Middle frontal gyrus (tissue), 1 donor: ENCODE data around the gene HAT1.
A peak's percentile ranks its signal among the peaks of the same experiment; 100 is the strongest.
"Not testable (repeated sequence)": the region's sequence is repeated elsewhere in the genome, so short reads cannot be mapped to it uniquely, and the experiment has no call there.

Experiments
- DNase-seq: peaks from one replicate; pipeline ENCODE4 v3.0.0-alpha.2; 2015; ENCODE audit warnings: low spot score; ENCODE audit errors: extremely low spot score

The HAT1 gene

GRCh38 chr2:171922230-171923022 lies at the start of gene HAT1:
Gene HAT1, plus strand, starts transcription at chr2:171922461. Its CDS starts 40 bp downstream, at chr2:171922501.
- peak; percentile 97 for DNase-seq

DNA sequence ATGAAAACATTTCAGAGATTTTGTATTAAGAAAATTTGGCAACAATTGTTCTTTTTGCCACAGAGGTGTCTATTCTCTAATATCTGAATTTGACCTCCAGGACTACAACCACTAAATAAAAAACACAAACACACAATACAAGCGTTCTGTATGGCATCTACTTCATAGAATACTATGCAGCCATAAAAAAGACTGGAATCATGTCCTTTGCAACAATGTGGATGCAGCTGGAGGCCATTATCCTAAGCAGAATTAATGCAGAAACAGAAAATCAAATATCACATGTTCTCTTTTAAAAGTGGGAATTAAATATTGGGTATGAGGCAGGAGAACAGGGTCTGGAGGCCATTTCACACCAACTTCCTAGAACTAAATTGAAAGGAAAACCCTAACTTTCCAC lies 47.7 kb upstream of the HAT1 start:
- DNase-seq, result no peak

DNA sequence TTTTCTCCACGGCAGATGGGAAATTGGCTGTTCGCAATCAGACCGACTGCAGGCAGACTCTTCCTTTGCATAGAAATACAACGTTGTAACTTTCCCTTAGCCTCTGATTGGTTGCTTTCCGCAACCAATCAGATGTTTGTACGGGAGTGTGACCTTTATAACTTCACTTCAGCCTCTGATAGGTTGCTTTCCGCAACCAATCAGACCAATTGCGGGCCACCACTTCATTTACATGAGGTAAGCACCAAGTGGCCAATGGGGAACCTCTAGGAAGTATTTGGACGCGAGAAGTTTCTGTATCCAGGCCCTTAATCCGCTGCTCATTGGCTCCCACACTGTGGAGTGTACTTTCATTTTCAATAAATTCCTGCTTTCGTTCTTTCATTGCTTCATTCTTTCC lies 47.3 kb upstream of the HAT1 start:
- no peak for DNase-seq

GRCh38 chr2:171878481-171878993 lies 43.7 kb upstream of the HAT1 start:
- no peak for DNase-seq

DNA sequence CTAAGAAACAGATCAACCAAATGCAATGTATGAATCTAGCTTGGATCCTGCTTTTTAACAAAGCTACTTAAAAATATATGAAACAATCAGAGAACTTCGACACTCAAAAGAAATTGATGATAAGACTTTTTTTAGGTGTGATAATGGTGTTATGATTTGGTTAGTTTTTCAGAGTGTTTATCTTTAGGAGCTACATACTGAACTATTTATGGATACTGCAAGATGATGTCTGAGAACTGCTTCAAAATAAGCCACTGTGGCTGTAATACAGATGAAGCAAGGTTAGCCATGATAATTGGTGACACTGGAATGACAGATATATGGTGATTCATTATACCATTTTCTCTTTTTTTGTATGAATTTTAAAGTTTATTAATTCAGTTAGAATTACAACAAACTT lies 42.4 kb upstream of the HAT1 start:
- no peak for DNase-seq

GRCh38 chr2:171880774-171881173 lies 41.5 kb upstream of the HAT1 start:
- DNase-seq, result no peak

GRCh38 chr2:171882089-171882769 lies 40.0 kb upstream of the HAT1 start:
- no peak for DNase-seq

- DNase-seq, result no peak
Measured at GRCh38 chr2:171883275-171883893, 38.9 kb upstream of the HAT1 start.

- DNase-seq, result no peak
Measured at GRCh38 chr2:171889333-171889732, 32.9 kb upstream of the HAT1 start.

GRCh38 chr2:171889808-171890207 lies 32.5 kb upstream of the HAT1 start:
- DNase-seq, result no peak

DNA sequence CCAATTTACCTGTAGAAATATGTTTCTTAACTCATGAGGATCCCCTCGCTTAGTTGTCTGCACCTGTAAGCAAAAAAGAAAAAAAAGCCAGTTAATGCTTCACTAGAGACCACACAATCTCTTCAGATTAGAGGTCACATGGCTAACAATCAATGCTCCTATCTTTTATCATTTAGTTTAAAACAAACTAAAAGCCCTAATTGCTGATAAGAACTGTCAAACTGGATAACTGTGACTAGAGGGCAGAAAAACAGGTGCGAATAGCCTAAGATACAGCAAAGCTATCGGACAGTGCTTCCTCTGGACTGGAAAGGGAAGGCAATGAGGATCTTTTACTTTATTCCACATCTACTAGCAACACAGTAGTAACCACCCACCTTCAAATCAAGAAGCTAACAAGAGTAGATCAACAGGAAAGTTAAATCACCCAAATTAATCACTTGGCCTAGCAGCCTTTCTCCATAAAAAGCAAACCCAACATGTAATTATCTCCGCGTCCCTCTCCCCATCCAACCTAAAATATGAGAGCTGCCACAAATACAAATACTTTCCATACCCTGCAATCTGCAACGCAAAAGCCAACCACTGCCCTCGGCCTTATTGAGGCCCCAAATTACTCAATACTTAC lies 29.0 kb upstream of the HAT1 start:
- DNase-seq, result no peak

- DNase-seq, result peak; percentile 79
Measured at GRCh38 chr2:171893824-171894611, 28.2 kb upstream of the HAT1 start, which contains the start of gene SLC25A12. Gene SLC25A12, minus strand, starts transcription at chr2:171894244. Its CDS starts 30 bp downstream, at chr2:171894214.

DNA sequence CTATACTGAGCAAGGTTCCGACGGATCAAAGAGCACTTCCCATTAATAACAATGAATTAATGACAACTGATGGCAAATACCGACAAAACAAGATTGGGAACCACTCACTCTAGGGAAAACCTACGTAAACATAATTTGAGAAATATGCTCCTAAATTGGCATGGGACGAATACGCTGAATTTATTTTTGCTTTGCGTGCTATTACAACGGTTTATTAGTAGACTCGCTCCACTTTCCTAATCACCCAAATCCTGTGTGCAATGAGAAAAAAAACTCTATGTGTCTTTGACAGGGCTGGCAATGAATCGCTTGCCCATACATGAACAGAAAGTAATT lies 27.7 kb upstream of the HAT1 start:
- no peak for DNase-seq

- DNase-seq, result no peak
Measured at GRCh38 chr2:171895786-171896185, 26.5 kb upstream of the HAT1 start.

- DNase-seq, result not testable (repeated sequence)
Measured at GRCh38 chr2:171899623-171900282, 22.5 kb upstream of the HAT1 start.

GRCh38 chr2:171902840-171903420 lies 19.3 kb upstream of the HAT1 start:
- DNase-seq, result no peak

GRCh38 chr2:171908235-171908634 lies 14.0 kb upstream of the HAT1 start:
- no peak for DNase-seq

DNA sequence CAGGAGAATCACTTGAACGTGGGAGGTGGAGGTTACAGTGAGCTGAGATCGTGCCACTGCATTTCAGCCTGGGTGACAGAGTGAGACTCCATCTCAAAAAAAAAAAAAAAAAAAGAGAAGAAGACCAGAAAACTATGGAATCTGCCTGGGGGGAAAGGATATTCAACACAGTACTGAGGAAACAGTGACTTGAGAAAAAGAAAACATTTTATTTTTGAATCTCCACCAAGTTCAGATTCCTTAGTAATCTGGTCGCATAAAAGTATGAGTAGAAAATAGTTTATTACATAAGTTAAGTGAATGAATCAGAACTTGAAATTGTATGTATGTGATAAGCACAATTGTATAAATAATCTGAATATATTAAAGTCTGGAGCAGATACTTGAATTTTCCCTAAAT lies 13.0 kb upstream of the HAT1 start:
- DNase-seq, result no peak

GRCh38 chr2:171910494-171910893 lies 11.8 kb upstream of the HAT1 start:
- DNase-seq, result no peak

- no peak for DNase-seq
Measured at GRCh38 chr2:171913517-171913916, 8.7 kb upstream of the HAT1 start.
